A673 (cell line): ENCODE data around the gene MS4A4E. TPM values are rescaled to one million over a fixed set of nuclear protein-coding genes. Genes with fewer than 3 reads are reported as not detected.

Experiments
- BruUV-seq: library from RNA; stranded (reverse); fragments of 400-500 nt; replicated peaks from 2 replicates; lab custom pipeline; 2021; lab: Mats Ljungman, UMichigan
- CTCF ChIA-PET: fragments of 300-600 bp; sonication (Branson Sonifier 250); formaldehyde crosslinking; loops from one replicate; lab custom pipeline; 2022; ENCODE audit warnings: antibody characterized with exemption; lab: Charles Lee
- POLR2A ChIA-PET: fragments of 300-600 bp; sonication (Branson Sonifier 250); formaldehyde crosslinking; loops from one replicate; lab custom pipeline; 2022; ENCODE audit warnings: antibody characterized with exemption; ENCODE audit not compliant: low non-redundant PET; lab: Charles Lee
- DNase-seq: peaks from one replicate; pipeline ENCODE4 v3.0.0-alpha.2; 2015; ENCODE audit warnings: low spot score
- H3K27ac ChIP-seq: fragments of 200-600 bp; sonication (generic); 2 replicates; pipeline ENCODE4 v1.5.1; 2016; ENCODE audit warnings: mixed run types, low read depth, mild to moderate bottlenecking, mixed read lengths, antibody characterized with exemption, low read length; ENCODE audit not compliant: poor library complexity, severe bottlenecking
- H3K27me3 ChIP-seq: fragments of 200-600 bp; sonication (generic); replicated peaks from 2 replicates; pipeline ENCODE4 v1.6.1; 2017; ENCODE audit warnings: mixed run types, low read depth, mild to moderate bottlenecking, mixed read lengths, antibody characterized with exemption, low read length; ENCODE audit not compliant: insufficient read depth, poor library complexity
- H3K36me3 ChIP-seq: fragments of 200-600 bp; sonication (generic); 2 replicates; pipeline ENCODE4 v1.6.1; 2016; ENCODE audit warnings: mixed run types, mild to moderate bottlenecking, mixed read lengths, antibody characterized with exemption, low read length; ENCODE audit not compliant: insufficient read depth, poor library complexity, severe bottlenecking
- H3K4me1 ChIP-seq: fragments of 200-600 bp; sonication (generic); 2 replicates; pipeline ENCODE4 v1.6.1; 2017; ENCODE audit warnings: mixed run types, mild to moderate bottlenecking, mixed read lengths, antibody characterized with exemption, low read length; ENCODE audit not compliant: insufficient read depth, poor library complexity, severe bottlenecking
- H3K4me3 ChIP-seq: fragments of 200-600 bp; sonication (generic); 2 replicates; pipeline ENCODE4 v1.5.1; 2016; ENCODE audit warnings: low read depth, mixed run types, mild to moderate bottlenecking, mixed read lengths, low read length; ENCODE audit not compliant: poor library complexity, severe bottlenecking
- H3K9me3 ChIP-seq: fragments of 200-600 bp; sonication (generic); 2 replicates; pipeline ENCODE4 v1.6.1; 2016; ENCODE audit warnings: mixed run types, low read depth, mild to moderate bottlenecking, mixed read lengths, antibody characterized with exemption, low read length; ENCODE audit not compliant: poor library complexity, severe bottlenecking
- CTCF ChIP-seq: fragments of 300-800, 200-600 bp; sonication (generic); conservative IDR thresholded peaks from 2 replicates; pipeline ENCODE4 v1.5.1; 2017; ENCODE audit warnings: low read depth, mild to moderate bottlenecking, antibody characterized with exemption, low read length, moderate library complexity, mixed read lengths
- EZH2 ChIP-seq: fragments of 200-600 bp; sonication (generic); IDR thresholded peaks from 2 replicates; pipeline ENCODE4 v1.6.1; 2017; ENCODE audit warnings: borderline replicate concordance, low read depth, mild to moderate bottlenecking, mixed read lengths, antibody characterized with exemption, low read length; ENCODE audit not compliant: poor library complexity, severe bottlenecking
- intact Hi-C: fragments of 100-400 bp; cut with micrococcal nuclease; formaldehyde crosslinking; loops from one replicate; pipeline ENCODE4 v1.10.0; 2022; ENCODE audit not compliant: unreplicated experiment
- total RNA-seq: library from RNA; stranded (reverse); gene quantifications from 2 replicates; pipeline ENCODE4 v1.2.3, GENCODE V29; 2021

Gene MS4A4E
- total RNA-seq, 1 experiment from 2014 or later: not detected

- TF ChIP-seq CTCF (no peak), EZH2 (no peak)
- no peak overlapping the region for H3K4me3 ChIP-seq
- H3K27me3 ChIP-seq: peaks cover 13% of the 10 kb centered on the region
- no peak overlapping the region for H3K27ac ChIP-seq
- CTCF ChIA-PET: no interaction called here
- no peak for DNase-seq
- intact Hi-C loops: no loop called here
- H3K36me3 ChIP-seq: no peaks in the 10 kb centered on the region
- POLR2A ChIA-PET: no interaction called here
- no peaks in the 10 kb centered on the region for H3K9me3 ChIP-seq
- no peaks in the 10 kb centered on the region for H3K4me1 ChIP-seq
- BruUV-seq: no TSS peak
Measured at GRCh38 chr11:60208951-60209350, 34.0 kb downstream of the MS4A4E start.

GRCh38 chr11:60208146-60208895 is 34.6 kb downstream of the MS4A4E start:
- POLR2A ChIA-PET: no interaction called here
- Histone ChIP-seq H3K4me1 (no peaks in the 10 kb centered on the region), H3K9me3 (no peaks in the 10 kb centered on the region), H3K27me3 (peaks cover 17% of the 10 kb centered on the region), H3K27ac (no peak overlapping the region), H3K36me3 (no peaks in the 10 kb centered on the region), H3K4me3 (no peak overlapping the region)
- DNase-seq: no peak
- BruUV-seq: no TSS peak
- TF ChIP-seq CTCF: no peak
- TF ChIP-seq EZH2: no peak
- intact Hi-C loops: no loop called here
- CTCF ChIA-PET: no interaction called here

GRCh38 chr11:60206616-60207015 is 36.3 kb downstream of the MS4A4E start:
- POLR2A ChIA-PET: no interaction called here
- H3K36me3 ChIP-seq: no peaks in the 10 kb centered on the region
- no peak overlapping the region for H3K27ac ChIP-seq
- DNase-seq: no peak
- BruUV-seq: no TSS peak
- no peak overlapping the region for H3K4me3 ChIP-seq
- intact Hi-C loops: no loop called here
- no peaks in the 10 kb centered on the region for H3K9me3 ChIP-seq
- CTCF ChIA-PET: no interaction called here
- no peaks in the 10 kb centered on the region for H3K4me1 ChIP-seq
- TF ChIP-seq EZH2 (no peak), CTCF (no peak)
- peaks cover 19% of the 10 kb centered on the region for H3K27me3 ChIP-seq
